Nephron (organoid): ENCODE measurements around the gene MRPL36.

Experiments used
- H3K27ac Mint-ChIP-seq, 3 experiments: 2 replicates each; pipeline ENCODE4 v1.8.0; 2020; ENCODE audit warnings: mixed read lengths in 3 of 3, mild to moderate bottlenecking in 2 of 3, moderate library complexity in 1 of 3
- H3K27me3 Mint-ChIP-seq: 2 replicates; pipeline ENCODE4 v1.8.0; 2021; ENCODE audit warnings: low read depth, mild to moderate bottlenecking, moderate library complexity, mixed read lengths
- H3K36me3 Mint-ChIP-seq: 2 replicates; pipeline ENCODE4 v1.8.0; 2020; ENCODE audit warnings: low read depth, mixed read lengths
- H3K4me1 Mint-ChIP-seq: 2 replicates; pipeline ENCODE4 v1.8.0; 2020; ENCODE audit warnings: mixed read lengths
- H3K4me3 Mint-ChIP-seq, 3 experiments: 2 replicates each; pipeline ENCODE4 v1.8.0; 2020; ENCODE audit warnings: mild to moderate bottlenecking in 3 of 3, mixed read lengths in 3 of 3, moderate library complexity in 2 of 3
- H3K9me3 Mint-ChIP-seq: 2 replicates; pipeline ENCODE4 v1.8.0; 2020; ENCODE audit warnings: mixed read lengths
- CTCF ChIP-seq, 3 experiments: fragments of 200-600 bp; sonication (generic); IDR thresholded peaks; one replicate each; pipeline ENCODE4 v1.5.0; 2021; ENCODE audit warnings: antibody characterized with exemption in 3 of 3; ENCODE audit not compliant: unreplicated experiment in 3 of 3

MRPL36 gene

GRCh38 chr5:1806199-1806598, 6.6 kb upstream of the MRPL36 start:
- Mint-ChIP-seq H3K36me3 (peaks cover 79% of the 10 kb centered on the region), H3K4me3 (no peak overlapping the region), H3K27me3 (no peaks in the 10 kb centered on the region), H3K4me1 (peaks cover 10% of the 10 kb centered on the region), H3K27ac (no peak overlapping the region), H3K9me3 (no peaks in the 10 kb centered on the region)
- TF ChIP-seq CTCF (IDR thresholded peaks at IDR 0.05; ENCODE audit: unreplicated experiment in 3 of 3): no peak

- no peak for TF ChIP-seq CTCF (IDR thresholded peaks at IDR 0.05; ENCODE audit: unreplicated experiment in 3 of 3)
- H3K27me3 Mint-ChIP-seq: no peaks in the 10 kb centered on the region
- H3K27ac Mint-ChIP-seq: no peak overlapping the region
- peaks cover 74% of the 10 kb centered on the region for H3K36me3 Mint-ChIP-seq
- no peaks in the 10 kb centered on the region for H3K9me3 Mint-ChIP-seq
- no peak overlapping the region for H3K4me3 Mint-ChIP-seq
- peaks cover 14% of the 10 kb centered on the region for H3K4me1 Mint-ChIP-seq
Measured at GRCh38 chr5:1805736-1806135, 6.1 kb upstream of the MRPL36 start.

- TF ChIP-seq CTCF (IDR thresholded peaks at IDR 0.05; ENCODE audit: unreplicated experiment in 3 of 3): no peak
- Mint-ChIP-seq H3K9me3 (no peaks in the 10 kb centered on the region), H3K27me3 (no peaks in the 10 kb centered on the region), H3K27ac (no peak overlapping the region), H3K4me3 (no peak overlapping the region), H3K4me1 (peaks cover 18% of the 10 kb centered on the region), H3K36me3 (peaks cover 70% of the 10 kb centered on the region)
Measured at GRCh38 chr5:1805326-1805725, 5.7 kb upstream of the MRPL36 start.

GRCh38 chr5:1804001-1804690, 4.5 kb upstream of the MRPL36 start:
- peaks cover 25% of the 10 kb centered on the region for H3K4me1 Mint-ChIP-seq
- H3K9me3 Mint-ChIP-seq: no peaks in the 10 kb centered on the region
- no peak for TF ChIP-seq CTCF (IDR thresholded peaks at IDR 0.05; ENCODE audit: unreplicated experiment in 3 of 3)
- H3K27me3 Mint-ChIP-seq: no peaks in the 10 kb centered on the region
- H3K4me3 Mint-ChIP-seq: peak overlapping the region; percentile 44 to 100 (median 99)
- H3K36me3 Mint-ChIP-seq: peaks cover 60% of the 10 kb centered on the region
- H3K27ac Mint-ChIP-seq: no peak overlapping the region

GRCh38 chr5:1803192-1803591, 3.6 kb upstream of the MRPL36 start:
- peak overlapping the region in 2 of 3 experiments; percentile 34 to 52 for H3K27ac Mint-ChIP-seq

More at GRCh38 chr5:1803192-1803591, 3.6 kb upstream of the MRPL36 start:
- Mint-ChIP-seq H3K4me3 (peak overlapping the region; percentile 99 to 100 (median 99)), H3K27me3 (no peaks in the 10 kb centered on the region), H3K9me3 (no peaks in the 10 kb centered on the region), H3K4me1 (peaks cover 34% of the 10 kb centered on the region), H3K36me3 (peaks cover 54% of the 10 kb centered on the region)
- TF ChIP-seq CTCF (IDR thresholded peaks at IDR 0.05; ENCODE audit: unreplicated experiment in 3 of 3): no peak
